PFSK-1 (cell line): Measurements from ENCODE around the gene NECTIN1.

Experiments
- FOXP2 ChIP-seq: optimal IDR thresholded peaks from 2 replicates; pipeline ENCODE3; 2011; ENCODE audit warnings: borderline replicate concordance, control low read depth, inconsistent platforms; ENCODE audit not compliant: insufficient read depth; ENCODE audit errors: extremely low read length, extremely low read depth
- POLR2AphosphoS5 ChIP-seq: IDR thresholded peaks from 2 replicates; pipeline ENCODE4 v1.6.1; 2012; ENCODE audit warnings: low read depth, mild to moderate bottlenecking, control low read depth, low read length, moderate library complexity
- SIN3A ChIP-seq: IDR thresholded peaks from 2 replicates; pipeline ENCODE4 v1.6.1; 2012; ENCODE audit warnings: mild to moderate bottlenecking, low read length, moderate library complexity, borderline replicate concordance; ENCODE audit not compliant: insufficient read depth
- TAF1 ChIP-seq: IDR thresholded peaks from 2 replicates; pipeline ENCODE4 v1.6.1; 2012; ENCODE audit warnings: low read length, control low read depth, borderline replicate concordance; ENCODE audit not compliant: insufficient read depth
- TF ChIP-seq, protein P1 (sequence below), 2 experiments: IDR thresholded peaks; 2 replicates each; pipeline versions ENCODE4 v1.6.1 to v1.8.0; 2011 to 2012; ENCODE audit warnings: low read depth in 2 of 2, low read length in 2 of 2, control low read depth in 1 of 2, inconsistent platforms in 1 of 2, mild to moderate bottlenecking in 1 of 2, moderate library complexity in 1 of 2; ENCODE audit not compliant: insufficient read depth in 1 of 2

Gene NECTIN1

GRCh38 chr11:119618208-119618909 is 110.6 kb downstream of the NECTIN1 start:
- no peak for TF ChIP-seq FOXP2
- no peak for TF ChIP-seq SIN3A
- TF ChIP-seq, protein P1, sequence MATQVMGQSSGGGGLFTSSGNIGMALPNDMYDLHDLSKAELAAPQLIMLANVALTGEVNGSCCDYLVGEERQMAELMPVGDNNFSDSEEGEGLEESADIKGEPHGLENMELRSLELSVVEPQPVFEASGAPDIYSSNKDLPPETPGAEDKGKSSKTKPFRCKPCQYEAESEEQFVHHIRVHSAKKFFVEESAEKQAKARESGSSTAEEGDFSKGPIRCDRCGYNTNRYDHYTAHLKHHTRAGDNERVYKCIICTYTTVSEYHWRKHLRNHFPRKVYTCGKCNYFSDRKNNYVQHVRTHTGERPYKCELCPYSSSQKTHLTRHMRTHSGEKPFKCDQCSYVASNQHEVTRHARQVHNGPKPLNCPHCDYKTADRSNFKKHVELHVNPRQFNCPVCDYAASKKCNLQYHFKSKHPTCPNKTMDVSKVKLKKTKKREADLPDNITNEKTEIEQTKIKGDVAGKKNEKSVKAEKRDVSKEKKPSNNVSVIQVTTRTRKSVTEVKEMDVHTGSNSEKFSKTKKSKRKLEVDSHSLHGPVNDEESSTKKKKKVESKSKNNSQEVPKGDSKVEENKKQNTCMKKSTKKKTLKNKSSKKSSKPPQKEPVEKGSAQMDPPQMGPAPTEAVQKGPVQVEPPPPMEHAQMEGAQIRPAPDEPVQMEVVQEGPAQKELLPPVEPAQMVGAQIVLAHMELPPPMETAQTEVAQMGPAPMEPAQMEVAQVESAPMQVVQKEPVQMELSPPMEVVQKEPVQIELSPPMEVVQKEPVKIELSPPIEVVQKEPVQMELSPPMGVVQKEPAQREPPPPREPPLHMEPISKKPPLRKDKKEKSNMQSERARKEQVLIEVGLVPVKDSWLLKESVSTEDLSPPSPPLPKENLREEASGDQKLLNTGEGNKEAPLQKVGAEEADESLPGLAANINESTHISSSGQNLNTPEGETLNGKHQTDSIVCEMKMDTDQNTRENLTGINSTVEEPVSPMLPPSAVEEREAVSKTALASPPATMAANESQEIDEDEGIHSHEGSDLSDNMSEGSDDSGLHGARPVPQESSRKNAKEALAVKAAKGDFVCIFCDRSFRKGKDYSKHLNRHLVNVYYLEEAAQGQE (IDR thresholded peaks at IDR 0.05; ENCODE audit: insufficient read depth in 1 of 2, low read depth in 2 of 2, low read length in 2 of 2) = no peak
- TF ChIP-seq POLR2AphosphoS5 = no peak
- no peak for TF ChIP-seq TAF1

DNA sequence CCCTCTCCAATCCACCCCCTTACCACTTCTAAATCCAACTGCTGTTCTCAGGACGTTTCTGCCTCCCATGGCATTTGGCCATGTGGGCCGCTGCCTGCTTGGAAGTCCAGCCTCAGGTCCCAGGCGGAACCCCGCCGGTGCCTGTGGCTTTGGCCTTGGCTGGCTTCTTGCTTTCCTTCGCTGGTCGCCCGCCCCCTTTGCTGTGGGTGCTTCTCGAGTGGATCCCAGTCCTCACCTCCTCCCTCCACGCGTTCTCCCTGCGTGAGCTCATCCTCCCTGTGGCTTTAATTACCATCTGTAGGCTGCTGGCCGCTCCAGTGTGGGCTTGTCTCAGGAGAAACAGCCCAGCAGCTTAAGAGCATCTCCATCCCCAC is 111.7 kb downstream of the NECTIN1 start:
- TF ChIP-seq TAF1 = no peak
- no peak for TF ChIP-seq POLR2AphosphoS5
- TF ChIP-seq SIN3A = no peak
- TF ChIP-seq, protein P1 (IDR thresholded peaks at IDR 0.05; ENCODE audit: insufficient read depth in 1 of 2, low read depth in 2 of 2, low read length in 2 of 2) = no peak
- no peak for TF ChIP-seq FOXP2

- TF ChIP-seq SIN3A (no peak), FOXP2 (no peak), TAF1 (no peak), POLR2AphosphoS5 (no peak)
- TF ChIP-seq, protein P1 (IDR thresholded peaks at IDR 0.05; ENCODE audit: insufficient read depth in 1 of 2, low read depth in 2 of 2, low read length in 2 of 2) = no peak
These were observed 112.2 kb downstream of the NECTIN1 start for GRCh38 chr11:119616586-119617339.

DNA sequence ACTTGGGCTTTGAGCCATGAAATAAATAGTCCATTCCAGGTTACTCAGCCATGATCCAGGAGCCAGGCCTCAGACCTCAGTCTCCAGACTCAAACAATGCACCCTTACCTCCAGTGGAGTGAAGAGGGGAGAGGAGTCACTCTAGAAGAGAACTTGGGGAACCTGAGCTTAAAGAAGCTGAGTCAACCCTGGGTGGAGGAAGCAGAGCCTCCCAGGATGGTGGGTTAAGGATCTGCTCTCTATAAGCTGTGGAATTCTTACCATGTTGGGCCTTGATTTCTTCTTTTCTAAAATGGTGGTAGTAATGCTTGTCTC is 113.2 kb downstream of the NECTIN1 start:
- no peak for TF ChIP-seq SIN3A
- TF ChIP-seq FOXP2 = no peak
- TF ChIP-seq, protein P1 (IDR thresholded peaks at IDR 0.05; ENCODE audit: insufficient read depth in 1 of 2, low read depth in 2 of 2, low read length in 2 of 2) = no peak
- TF ChIP-seq POLR2AphosphoS5 = no peak
